Activated effector memory CD4-positive, alpha-beta T cell treated with anti-CD3 and anti-CD28 coated beads, Interleukin-2, amount 50 U/mL, for 16 hours (primary cell): ENCODE results near the gene PLEKHH2.
A peak's percentile ranks its signal among the peaks of the same experiment; 100 is the strongest.
"Not testable (repeated sequence)": the region's sequence is repeated elsewhere in the genome, so short reads cannot be mapped to it uniquely, and the experiment has no call there.

Experiments used
- DNase-seq: peaks from one replicate; pipeline ENCODE4 v3.0.0-alpha.2; 2020

Gene PLEKHH2

GRCh38 chr2:43637030-43637803 is at the start of gene PLEKHH2:
PLEKHH2 (plus strand) TSS chr2:43637260; CDS start chr2:43644674, 7,414 bp downstream.
- DNase-seq, result peak; percentile 94

GRCh38 chr2:43592443-43592842 is 44.6 kb upstream of the PLEKHH2 start:
- DNase-seq, result no peak

- no peak for DNase-seq
Observed at GRCh38 chr2:43593254-43593653, 43.8 kb upstream of the PLEKHH2 start.

GRCh38 chr2:43594875-43595274 is 42.2 kb upstream of the PLEKHH2 start:
- DNase-seq, result no peak

GRCh38 chr2:43595603-43596412 is 41.3 kb upstream of the PLEKHH2 start, which contains the start of gene THADA:
THADA (minus strand) TSS chr2:43596038; CDS start chr2:43592392, 3,646 bp downstream.
- DNase-seq, result peak; percentile 98

- DNase-seq, result not testable (repeated sequence)
Observed at GRCh38 chr2:43600596-43600995, 36.5 kb upstream of the PLEKHH2 start.

- no peak for DNase-seq
Observed at GRCh38 chr2:43604674-43605073, 32.4 kb upstream of the PLEKHH2 start.

GRCh38 chr2:43605079-43605655 is 31.9 kb upstream of the PLEKHH2 start:
- DNase-seq, result peak; percentile 71

GRCh38 chr2:43605851-43606250 is 31.2 kb upstream of the PLEKHH2 start:
- DNase-seq, result no peak

- peak; percentile 65 for DNase-seq
Observed at GRCh38 chr2:43609290-43609918, 27.7 kb upstream of the PLEKHH2 start.

- DNase-seq, result no peak
Observed at GRCh38 chr2:43610361-43610760, 26.7 kb upstream of the PLEKHH2 start.

- DNase-seq, result peak; percentile 88
Observed at GRCh38 chr2:43611987-43612894, 24.8 kb upstream of the PLEKHH2 start.

GRCh38 chr2:43612944-43613343 is 24.1 kb upstream of the PLEKHH2 start:
- no peak for DNase-seq

GRCh38 chr2:43616967-43617680 is 19.9 kb upstream of the PLEKHH2 start:
- no peak for DNase-seq

- DNase-seq, result no peak
Observed at GRCh38 chr2:43619511-43619910, 17.5 kb upstream of the PLEKHH2 start.

- DNase-seq, result no peak
Observed at GRCh38 chr2:43622931-43623451, 14.1 kb upstream of the PLEKHH2 start.

- DNase-seq, result no peak
Observed at GRCh38 chr2:43631618-43632317, 5.3 kb upstream of the PLEKHH2 start.

- DNase-seq, result no peak
Observed at GRCh38 chr2:43634604-43635306, 2.3 kb upstream of the PLEKHH2 start.

GRCh38 chr2:43636153-43636552 is 907 bp upstream of the PLEKHH2 start:
- not testable (repeated sequence) for DNase-seq

GRCh38 chr2:43636621-43637020 is 439 bp upstream of the PLEKHH2 start:
- no peak for DNase-seq
